HG02885 (cell line): ENCODE measurements around the gene SDC4.

Source experiments
- ATAC-seq: cut with Tn5 transposase; IDR thresholded peaks from one replicate; pipeline ENCODE4 v1.9.1; 2021; ENCODE audit warnings: mild to moderate bottlenecking; ENCODE audit not compliant: unreplicated experiment, poor library complexity

SDC4 gene

DNA sequence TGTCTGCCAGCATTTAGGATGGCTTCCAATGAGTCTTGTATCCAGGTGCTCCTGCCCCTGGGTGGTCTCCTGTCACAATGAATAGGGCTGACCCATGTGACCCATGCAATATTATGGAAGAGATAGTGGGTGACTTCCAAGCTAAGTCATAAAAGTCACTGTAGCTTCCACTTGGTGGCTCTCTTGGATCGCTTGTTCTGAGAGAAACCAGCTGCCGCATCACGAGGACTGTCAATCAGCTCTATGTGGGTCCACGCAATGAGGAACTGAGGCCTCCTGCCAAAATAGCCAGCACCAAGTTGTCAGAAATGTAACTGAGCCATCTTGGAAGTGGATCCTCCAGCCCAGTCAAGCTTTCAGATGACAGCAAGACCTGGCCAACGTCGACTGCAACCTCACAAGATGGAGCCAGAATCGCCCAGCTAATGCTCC lies 25.3 kb downstream of the SDC4 start:
- no peak for ATAC-seq

DNA sequence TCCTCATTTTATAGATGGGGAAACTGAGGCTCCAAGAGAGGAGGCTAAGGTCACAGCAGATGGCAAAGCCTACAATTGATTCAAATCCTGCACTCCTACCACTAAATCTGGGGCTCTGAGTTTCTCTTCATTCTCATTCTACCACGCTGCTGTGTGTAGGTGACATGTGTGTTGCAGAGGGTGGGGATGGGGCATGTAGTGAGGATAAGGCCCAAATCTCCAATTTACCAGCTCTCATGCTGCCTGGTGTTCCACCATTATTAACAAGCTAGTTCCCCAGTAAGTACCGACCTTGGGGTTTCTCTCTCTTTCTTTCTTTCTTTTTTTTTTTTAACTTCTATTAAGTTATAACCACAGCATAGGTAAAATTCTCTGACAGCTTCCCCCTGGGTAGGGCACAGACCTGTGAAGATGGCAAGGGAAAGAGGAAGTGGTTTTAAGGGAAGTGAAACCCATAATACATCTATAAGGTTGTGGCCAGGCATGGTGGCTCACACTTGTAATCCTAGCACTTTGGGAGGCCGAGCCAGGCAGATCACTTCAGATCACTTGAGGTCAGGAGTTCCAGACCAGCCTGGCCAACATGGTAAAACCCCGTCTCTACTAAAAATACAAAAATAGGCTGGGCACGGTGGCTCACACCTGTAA lies 27.2 kb downstream of the SDC4 start:
- no peak for ATAC-seq

DNA sequence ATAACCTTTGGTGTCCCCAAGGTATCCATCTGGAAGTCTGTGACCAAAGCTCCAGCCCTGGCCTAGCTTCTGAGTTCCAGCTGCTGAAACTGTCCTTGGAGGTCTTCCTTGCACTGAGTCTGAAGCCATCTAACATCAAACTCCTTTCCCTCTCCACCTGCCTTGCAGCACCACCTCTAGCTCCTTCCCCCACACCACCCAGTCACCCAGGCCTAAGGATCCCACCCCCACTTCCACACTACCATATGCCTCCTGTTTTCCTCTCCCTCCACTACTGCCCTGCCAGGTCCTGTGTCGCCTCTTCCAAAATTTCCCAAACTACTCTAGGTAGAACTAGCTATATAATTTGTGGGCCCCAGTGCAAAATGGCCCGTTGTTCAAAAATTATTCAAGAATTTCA lies 29.3 kb downstream of the SDC4 start:
- no peak for ATAC-seq

DNA sequence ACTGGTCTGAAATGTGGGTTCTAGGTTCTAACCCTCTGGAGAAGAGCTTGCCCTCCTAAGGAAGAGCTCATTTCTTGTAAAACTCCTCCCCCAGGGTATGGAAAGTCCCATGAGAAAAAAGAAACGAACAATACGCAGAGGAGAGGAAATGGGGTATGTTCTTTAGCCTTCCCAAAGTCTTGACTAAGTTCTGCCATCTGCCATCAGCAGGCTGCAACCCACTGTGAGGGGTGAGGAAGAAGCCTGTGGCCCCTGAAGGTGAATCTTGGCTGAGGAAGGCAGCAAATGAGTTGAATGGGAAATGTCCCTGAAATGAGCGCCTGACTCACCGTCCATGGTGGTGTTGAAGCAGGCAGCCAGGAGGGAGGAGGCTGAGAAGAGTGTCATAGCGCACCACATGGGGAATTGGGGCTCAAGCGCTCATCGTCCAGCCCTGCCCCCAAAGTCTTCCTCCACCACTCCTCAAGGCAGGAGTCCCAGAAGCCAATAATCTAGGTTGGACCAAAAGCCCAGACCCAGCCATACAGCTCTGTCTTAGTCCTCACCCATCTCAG lies 29.8 kb downstream of the SDC4 start:
- no peak for ATAC-seq

DNA sequence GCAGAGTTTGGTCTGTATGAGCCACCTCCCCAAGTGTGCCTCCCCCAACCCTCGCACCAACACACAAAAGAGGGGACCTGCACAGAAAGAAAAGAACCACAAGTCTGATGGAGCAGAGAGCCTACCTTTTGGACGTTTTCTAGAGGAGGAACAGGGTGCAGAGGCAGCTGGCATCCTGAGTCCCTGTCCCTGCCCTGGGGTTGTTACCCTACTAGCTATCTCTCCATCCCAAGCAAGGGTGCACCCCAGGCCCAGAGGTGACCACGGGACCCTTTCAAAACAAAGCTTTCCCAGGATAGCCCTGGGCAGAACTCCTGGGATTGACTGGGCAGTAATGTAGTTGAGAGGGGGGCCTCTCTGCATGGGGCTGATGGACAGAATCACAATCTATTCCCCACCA lies 30.4 kb downstream of the SDC4 start:
- no peak for ATAC-seq

DNA sequence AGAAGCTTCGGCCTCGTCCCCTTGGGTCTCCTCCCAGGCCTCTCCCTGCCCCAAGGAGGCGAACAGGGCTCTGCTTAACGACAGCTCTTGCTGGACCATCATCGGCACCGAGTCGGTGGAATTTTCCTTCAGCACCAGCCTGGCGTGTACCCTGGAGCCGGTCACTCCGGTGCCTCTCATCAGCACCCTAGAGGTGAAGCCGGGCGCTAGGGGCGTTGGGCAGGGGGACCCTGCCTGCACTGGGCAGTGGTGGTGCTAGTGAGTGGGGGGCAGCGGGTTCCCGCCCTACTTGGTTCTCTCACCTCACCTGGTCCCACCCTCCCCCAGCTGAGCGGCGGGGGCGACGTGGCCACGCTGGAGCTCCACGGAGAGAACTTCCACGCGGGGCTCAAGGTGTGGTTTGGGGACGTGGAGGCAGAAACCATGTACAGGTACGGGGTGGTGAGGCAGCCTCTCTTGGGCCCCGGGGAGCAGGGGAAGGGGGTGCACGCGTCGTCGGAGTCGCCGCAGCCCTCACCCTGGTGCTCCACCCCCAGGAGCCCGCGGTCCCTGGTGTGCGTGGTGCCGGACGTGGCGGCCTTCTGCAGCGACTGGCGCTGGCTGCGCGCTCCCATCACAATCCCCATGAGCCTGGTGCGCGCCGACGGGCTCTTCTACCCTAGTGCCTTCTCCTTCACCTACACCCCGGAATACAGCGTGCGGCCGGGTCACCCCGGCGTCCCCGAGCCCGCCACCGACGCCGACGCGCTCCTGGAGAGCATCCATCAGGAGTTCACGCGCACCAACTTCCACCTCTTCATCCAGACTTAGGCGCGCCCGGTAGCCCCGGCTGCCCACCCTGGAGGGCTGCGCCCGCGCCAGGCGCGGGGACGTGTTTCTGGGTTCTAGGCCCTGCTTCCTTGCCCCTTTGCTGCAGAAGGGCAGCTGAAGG lies 31.8 kb downstream of the SDC4 start:
- no peak for ATAC-seq

DNA sequence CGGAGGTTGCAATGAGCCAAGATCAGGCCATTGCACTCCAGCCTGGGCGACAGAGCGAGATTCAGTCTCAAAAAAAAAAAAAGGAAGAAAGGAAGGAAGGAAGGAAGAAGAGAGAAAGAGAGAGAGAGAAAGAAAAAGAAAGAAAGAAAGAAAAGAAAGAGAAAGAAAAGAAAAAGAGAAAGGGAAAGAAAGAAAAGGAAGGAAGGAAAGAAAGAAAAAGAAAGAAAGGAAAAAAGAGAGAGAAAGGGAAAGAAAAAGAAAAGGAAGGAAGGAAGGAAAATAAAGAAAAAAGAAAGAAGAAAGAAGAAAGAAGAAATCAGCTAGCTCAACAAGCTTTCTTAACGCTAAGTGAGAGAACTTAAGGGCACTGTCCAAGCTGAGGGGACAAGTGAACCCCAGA lies 32.6 kb downstream of the SDC4 start:
- no peak for ATAC-seq

DNA sequence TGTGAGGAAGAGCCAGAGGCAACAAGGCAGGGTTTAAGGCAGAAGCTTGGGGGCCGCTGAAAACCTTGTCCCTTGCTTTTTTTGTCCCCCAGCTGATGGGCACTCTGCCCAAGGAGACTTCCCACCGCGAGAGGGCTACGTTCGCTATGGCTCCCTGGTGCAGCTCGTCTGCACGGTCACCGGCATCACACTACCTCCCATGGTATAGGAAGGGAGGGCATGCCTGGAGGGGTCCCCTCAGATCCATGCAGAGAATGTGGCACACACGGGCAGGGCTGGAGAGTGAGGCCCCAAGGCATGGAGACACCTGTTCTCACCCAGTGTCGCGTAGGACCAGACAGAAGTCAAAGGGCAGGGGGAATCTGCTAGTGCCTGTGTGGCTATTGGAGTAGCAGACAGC lies 34.3 kb downstream of the SDC4 start:
- ATAC-seq, result no peak

DNA sequence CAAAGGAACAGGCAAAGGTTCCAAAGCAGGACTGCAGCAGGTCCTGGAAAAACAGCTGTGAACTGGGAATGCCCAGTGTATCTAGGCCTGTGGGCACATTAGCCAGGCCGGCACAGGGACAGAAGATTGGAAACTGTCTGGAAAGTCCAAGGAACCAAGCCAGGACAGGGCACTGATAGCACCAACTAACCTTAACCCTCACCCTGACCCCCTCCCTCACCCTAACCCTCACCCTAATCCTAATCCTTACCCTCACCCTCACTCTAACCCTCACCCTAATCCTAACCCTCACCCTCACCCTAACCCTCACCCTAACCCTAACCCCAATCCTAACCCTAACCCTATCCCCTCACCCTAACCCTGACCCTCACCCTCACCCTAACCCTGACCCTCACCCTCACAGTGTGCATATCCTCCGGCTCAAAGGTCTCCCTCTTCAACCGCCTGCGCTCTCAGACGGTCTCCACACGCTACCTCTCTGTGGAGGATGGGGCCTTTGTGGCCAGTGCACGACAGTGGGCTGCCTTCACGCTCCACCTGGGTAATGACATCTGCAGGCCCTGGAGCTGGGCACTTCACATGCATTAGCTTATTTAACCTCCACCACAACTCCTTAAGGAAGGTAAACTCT lies 35.0 kb downstream of the SDC4 start:
- ATAC-seq, result no peak

DNA sequence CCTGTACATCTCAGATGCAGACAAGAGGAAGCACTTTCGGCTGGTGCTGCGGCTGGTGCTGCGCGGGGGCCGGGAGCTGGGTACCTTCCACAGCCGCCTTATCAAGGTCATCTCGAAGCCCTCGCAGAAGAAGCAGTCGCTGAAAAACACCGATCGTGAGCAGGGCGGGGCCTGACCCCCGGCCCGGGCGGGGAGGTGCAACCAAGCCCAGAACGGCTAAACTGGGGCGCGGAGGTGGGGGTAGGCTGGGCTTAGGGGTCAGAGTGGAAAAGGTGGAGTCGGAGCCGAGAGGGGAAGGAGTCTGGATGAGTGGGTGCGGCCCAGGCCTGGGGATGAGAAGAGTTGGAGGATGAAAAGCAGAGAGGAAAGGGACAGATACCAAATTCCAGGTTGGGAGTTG lies 36.0 kb downstream of the SDC4 start:
- no peak for ATAC-seq

DNA sequence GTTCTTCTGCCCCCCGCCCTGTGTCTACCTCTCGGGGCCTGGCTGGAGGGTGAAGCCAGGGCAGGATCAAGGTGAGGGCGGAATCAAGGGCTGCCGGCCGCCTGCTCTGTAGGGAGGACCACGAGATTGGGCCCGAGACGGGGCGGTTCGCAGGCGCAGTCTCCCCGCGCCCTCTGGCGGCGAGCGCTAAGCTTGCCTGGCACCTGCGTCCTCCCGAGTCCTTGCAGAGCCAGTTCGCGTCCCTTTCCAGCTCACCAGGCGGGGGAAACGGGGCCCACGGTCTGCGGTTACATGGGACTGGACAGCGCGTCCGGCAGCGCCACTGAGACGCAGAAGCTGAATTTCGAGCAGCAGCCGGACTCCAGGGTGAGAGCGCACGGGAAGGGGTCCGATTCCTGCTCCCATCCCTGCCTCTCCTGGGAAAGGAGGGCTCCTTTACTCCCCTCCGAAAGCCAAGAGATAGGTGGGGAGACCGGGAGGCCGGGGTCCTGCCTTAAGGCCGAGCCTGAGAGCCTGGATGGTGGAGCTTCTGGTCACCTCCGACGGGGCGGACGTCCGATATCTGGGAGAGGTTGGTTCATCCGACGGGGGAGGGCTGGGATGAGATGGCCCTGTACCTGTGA lies 36.5 kb downstream of the SDC4 start:
- ATAC-seq, result no peak

DNA sequence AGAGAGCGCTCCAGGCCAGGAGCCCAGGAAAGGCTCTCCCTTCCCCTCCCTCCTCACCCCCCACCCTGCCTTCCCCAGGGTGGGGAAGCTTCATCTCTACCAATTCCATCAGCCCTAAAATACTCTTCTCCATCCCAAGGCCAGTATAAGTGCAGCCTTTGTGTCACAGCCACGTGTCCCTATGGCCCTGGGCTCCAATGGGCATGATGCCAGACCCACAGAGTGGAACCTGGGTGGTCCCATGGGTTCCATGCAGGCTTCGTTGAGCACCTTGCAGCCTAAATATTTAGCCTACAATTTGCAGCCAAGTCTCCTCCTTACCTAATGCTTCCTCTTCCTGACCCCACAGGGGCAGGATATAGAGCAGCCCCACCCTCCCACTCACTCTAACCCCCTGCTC lies 39.1 kb downstream of the SDC4 start:
- no peak for ATAC-seq

DNA sequence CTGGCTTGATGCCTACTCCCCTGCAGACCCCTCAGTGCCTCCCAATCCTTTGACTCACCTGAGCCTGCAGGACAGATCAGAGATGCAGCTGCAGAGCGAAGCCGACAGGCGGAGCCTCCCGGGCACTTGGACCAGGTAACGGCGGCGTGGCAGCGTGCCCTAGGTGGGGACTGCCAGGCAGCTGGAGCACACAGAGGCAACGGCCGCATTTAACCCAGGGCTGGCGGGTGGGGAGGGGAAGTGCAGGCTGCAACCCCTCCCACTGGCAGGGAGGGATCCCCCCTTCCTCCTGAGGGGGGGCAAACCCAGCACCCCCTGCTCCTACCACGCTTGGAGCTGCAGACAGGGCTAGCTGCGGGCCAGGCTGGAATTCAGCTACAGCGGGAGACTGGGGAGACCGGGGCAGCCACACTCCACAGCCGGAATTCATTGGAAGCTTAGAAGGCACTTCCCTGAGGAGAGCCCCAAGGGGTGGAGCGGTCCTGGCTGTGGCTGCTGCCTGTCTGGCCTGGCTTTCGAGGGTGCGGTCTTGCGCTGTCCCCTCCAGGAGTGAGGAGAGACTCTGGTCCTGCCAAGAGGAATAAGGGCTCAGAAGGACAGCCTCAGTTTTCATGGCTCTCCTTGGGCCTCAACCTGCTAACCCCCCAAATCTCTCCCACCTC lies 40.0 kb downstream of the SDC4 start, which contains the start of gene MATN4:
TSS of gene MATN4 (minus strand) at position 183 of the 662 bp plus-strand sequence. CDS start 2,717 bp downstream, outside the sequence.
- ATAC-seq, result no peak

DNA sequence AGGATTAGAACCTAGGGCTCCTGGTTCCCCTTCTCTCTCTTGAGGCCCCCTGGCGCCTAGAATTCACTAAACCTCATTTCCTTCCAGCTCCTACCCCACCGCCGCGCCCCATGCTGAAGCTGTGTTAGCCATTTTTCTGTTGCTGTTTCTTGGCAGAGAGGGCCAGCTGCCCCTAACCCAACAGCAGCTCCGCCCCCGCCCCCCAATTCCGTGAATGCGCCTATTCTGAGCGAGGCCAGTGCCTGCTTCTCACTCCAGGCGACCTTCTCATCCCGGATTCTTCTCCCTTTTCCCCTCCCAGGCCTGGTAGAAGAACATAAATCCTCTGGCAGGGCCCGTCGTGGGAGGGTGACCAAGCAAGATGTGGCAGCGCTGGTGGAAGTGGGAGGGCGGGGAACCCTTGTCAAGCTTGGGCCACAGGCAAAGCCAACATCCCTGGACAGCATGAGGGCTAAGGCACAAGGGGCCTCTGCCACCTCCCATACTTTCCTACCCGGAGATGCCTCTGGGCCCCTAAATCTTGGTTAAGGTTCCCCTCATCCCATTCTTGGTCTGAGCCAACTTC lies 41.1 kb downstream of the SDC4 start:
- ATAC-seq, result no peak

DNA sequence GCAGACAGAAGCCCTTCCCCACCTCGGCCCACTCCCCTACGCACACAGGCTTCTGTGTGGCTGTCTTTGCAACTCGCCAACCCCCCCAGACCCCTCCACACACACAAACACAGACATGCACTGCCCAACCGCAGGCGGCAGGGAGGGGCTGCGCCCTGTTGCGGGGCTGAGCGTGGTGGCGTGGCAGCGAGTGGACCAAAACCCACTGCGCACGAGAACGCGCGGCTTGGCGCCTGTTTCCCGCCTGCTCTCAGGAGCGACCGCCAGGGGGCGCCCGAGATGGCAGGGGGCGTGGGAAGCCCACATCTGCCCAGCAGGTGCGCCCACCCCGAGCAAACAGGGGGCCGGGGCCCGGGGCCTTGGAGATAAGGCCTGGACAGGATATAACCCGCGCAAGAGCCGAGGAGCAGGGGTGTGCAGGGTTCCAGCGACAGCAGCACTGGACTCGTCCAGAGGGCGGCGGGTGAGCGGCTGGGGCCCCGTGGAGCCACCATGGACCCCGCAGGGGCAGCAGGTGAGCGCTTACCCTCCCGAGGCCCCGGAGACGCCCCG lies 41.7 kb downstream of the SDC4 start, which contains the start of gene RBPJL:
TSS of gene RBPJL (plus strand) at position 410 of the 552 bp plus-strand sequence. CDS start at position 493, 83 bp downstream.
- no peak for ATAC-seq

DNA sequence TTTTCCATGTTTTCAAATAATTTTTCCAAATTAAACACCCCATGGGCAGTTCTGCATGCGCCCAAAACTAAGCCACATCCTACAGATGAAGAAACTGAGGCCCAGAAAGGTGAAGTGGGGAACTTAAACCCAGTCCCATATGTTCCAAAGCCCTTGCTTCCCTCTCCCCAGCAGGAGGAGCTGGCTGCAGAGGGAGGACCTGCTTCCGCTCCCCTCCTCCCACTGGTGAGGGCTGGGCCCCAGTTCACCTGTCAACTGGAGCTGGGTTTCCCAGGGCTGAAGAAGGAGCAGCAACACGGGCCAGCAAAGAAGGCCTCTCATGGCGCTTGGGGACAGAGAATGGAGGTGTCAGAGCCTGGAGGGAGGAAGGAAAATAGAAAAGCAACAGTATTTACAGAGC lies 43.0 kb downstream of the SDC4 start:
- ATAC-seq, result no peak

DNA sequence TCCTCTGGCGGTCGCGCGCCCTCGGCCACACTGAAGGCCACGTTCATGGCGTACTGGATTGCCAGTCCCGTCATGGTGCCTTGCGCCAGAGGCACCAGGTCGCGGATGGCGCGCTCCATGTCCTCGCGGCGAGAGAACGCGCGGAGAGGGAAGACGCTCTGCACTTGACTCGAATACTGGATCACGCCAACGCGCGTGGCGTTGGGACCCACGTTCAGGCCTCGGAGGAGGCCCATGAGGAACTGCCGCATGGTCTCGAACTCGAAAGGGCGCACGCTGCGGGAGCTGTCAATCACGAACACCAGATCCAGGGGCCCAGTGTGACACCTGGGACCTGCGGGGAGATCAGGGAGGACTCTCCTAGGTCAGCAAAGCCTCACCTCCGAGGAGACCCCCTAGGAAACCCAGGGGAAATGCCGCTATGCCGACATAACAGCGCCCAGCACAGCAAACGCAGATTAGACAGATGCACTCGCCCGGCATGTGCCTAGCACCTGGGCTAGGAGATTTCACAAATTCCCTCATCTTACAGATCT lies 43.7 kb downstream of the SDC4 start:
- no peak for ATAC-seq

DNA sequence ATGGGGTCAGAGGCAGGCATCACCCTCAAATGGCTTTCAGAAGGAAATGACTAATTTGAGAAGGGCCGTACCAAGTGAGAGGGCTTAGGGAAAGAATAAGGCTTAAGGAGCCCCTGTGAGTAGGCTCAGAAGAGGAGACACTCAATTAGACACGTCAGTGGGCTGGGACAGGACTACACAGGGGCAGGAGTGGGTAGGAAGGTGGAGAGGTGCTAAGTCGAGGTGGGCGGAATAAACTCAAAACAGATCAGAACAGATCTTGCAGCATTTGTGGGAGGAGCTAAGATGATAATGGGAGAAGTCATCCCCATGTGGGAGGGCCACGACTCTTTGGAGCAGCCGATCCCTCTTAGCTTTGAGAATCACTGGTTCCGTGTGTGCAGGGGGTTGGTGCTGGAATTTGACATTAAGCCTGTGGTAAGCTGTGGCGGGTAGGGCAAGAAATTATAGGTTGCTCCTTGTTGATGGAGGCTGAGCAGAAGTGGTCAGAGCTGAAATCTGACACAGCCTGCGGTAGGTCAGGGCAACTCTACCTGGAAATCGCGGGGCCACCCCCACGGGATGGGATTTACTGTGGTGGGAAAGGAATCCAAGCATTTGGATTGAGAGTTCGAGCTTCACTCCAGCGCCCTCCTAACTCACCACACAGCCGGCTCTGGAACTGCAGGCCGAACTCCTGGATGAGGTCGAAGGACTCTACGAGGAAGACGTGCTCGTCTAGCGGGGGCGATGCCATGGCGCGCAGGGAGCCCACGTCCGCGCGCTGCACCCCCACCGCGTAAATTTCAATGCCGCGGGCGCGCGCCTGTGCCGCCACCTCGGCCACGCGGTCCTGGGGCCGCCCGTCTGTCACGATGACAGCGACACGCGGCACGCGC lies 44.4 kb downstream of the SDC4 start:
- ATAC-seq, result no peak
